Stimulated activated CD8-positive, alpha-beta memory T cell treated with anti-CD3 and anti-CD28 coated beads, Interleukin-4, amount 100 ng/mL, for 24 hours (primary cell): ENCODE measurements around the gene CRTC3.
"Not testable (repeated sequence)": the region's sequence is repeated elsewhere in the genome, so short reads cannot be mapped to it uniquely, and the experiment has no call there.

Experiments used
- DNase-seq: peaks from one replicate; pipeline ENCODE4 v3.0.0-alpha.2; 2020; ENCODE audit warnings: low read depth

CRTC3 gene

GRCh38 chr15:90650117-90650955 lies 120.6 kb downstream of the CRTC3 start:
- no peak for DNase-seq

GRCh38 chr15:90650956-90651689 lies 121.4 kb downstream of the CRTC3 start:
- DNase-seq: no peak

GRCh38 chr15:90654233-90655136 lies 124.8 kb downstream of the CRTC3 start:
- no peak for DNase-seq

DNA sequence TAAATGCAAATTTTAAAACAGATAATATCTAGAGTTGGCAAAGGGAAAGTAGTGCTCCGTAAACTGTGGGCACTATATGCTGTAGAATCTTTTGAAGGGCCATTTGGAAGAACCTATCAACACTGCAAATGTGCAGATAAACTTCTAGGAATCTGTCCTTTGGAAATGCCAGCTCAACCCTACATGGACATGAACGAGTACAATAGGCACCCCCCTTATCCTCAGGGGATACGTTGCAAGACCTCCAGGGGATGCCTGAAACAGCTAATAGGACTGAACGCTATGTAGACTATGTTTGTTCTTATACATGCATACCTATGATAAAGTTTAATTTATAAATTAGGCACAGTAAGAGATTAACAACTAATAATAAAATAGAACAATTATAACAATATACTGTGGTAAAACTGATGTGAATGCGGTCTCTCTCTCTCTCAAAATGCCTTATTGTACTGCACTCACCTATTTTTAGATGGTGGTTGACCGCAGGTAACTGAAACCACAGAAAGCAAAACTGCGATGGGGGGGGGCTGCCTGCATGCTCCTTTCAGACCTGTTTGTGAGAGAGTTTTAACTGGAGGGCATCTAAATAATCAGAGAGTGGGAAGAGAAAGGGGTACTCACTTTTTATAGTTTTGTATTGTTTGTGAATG lies 127.9 kb downstream of the CRTC3 start:
- DNase-seq: peak; percentile 42

- DNase-seq: no peak
Observed at GRCh38 chr15:90659481-90659880, 129.8 kb downstream of the CRTC3 start.

GRCh38 chr15:90660195-90660998 lies 130.7 kb downstream of the CRTC3 start:
- DNase-seq: peak; percentile 66

DNA sequence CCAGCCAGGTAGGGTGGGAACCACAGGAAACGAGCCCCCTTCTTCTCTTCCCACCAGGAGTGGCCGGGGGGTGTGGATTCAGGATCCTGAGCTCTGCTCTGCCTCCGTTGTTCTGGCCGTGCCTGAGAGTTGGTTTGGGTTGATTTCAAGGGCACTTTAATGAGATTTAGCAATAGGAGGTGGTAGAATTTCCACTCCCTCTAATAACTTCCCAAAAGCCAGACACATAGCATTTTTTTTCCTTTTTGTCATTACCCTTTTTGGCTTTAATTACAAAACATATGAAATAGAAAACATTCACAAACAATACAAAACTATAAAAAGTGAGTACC lies 131.2 kb downstream of the CRTC3 start:
- DNase-seq: not testable (repeated sequence)

GRCh38 chr15:90664081-90664461 lies 134.3 kb downstream of the CRTC3 start:
- DNase-seq: not testable (repeated sequence)

- DNase-seq: no peak
Observed at GRCh38 chr15:90664650-90665287, 135.0 kb downstream of the CRTC3 start.

GRCh38 chr15:90665288-90666134 lies 135.8 kb downstream of the CRTC3 start:
- no peak for DNase-seq

- no peak for DNase-seq
Observed at GRCh38 chr15:90666135-90666909, 136.6 kb downstream of the CRTC3 start.

DNA sequence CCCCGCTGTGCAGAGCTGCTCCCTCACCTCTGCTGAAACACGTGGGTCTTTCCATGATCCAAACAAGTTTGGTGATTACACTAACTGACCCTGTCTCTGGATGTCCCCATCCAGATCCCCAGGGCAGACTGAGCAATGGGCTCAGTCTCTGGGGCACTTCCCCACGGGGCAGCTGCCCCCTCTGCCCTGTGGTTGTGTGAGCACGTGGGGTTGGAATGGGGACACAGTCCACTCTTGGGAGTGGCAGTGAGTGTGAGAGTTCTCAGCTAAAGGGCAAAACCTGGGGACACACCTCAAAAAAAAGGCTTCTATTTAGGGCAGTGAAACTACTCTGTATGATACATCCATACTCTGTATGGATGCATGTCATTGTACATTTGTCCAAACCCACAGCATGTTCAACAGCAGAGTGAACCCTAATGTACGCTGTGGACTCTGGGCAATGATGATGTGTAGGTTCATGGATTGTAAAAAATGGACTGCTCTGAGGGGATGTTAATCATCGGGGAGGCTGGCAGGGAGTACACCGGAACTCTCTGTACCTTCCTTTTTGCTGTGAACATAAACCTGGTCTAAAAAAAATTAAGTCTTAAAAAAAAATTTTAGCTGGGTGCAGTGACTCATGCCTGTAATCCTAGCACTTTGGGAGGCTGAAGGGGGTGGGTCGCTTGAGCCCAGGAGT lies 137.5 kb downstream of the CRTC3 start:
- DNase-seq: no peak

GRCh38 chr15:90667755-90668345 lies 138.1 kb downstream of the CRTC3 start:
- not testable (repeated sequence) for DNase-seq

- not testable (repeated sequence) for DNase-seq
Observed at GRCh38 chr15:90670631-90671030, 140.9 kb downstream of the CRTC3 start.

DNA sequence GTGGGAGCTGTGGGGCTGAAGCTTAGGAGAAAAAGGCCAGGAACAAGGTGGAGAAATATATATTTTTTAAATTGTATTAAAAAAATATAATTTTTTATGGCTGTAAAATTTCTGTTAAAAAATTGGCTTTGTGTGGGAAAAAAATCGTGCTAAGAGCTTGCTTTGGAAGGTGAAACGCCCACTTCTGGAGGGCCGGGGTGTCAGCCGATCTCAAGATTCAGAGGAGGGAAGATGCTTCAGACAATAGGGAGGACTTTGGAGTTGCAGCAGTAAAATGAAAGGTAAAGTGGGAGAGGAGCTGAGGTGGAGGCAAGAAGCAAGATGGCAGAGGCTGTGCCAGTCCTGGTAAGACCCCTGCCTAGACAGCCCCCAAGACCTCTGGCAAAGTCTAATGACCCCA lies 141.5 kb downstream of the CRTC3 start:
- DNase-seq: no peak

DNA sequence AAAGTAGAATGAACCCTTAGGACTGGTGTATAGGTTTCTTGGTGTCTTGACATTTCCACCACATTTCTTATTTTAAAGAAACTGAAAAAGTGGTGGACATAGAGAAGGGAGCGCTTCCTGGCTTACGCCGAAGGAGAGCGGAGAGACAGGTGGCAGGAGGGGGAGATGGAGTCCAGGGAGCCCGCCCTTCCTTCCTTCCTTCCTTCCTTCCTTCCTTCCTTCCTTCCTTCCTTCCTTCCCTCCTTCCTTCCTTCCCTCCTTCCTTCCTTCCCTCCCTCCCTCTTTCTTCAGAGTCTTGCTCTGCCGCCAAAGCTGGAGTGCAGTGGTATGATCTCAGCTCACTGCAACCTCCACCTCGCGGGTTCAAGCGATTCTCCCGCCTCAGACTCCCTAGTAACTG lies 143.6 kb downstream of the CRTC3 start:
- DNase-seq: not testable (repeated sequence)

GRCh38 chr15:90674476-90674875 lies 144.8 kb downstream of the CRTC3 start:
- no peak for DNase-seq

DNA sequence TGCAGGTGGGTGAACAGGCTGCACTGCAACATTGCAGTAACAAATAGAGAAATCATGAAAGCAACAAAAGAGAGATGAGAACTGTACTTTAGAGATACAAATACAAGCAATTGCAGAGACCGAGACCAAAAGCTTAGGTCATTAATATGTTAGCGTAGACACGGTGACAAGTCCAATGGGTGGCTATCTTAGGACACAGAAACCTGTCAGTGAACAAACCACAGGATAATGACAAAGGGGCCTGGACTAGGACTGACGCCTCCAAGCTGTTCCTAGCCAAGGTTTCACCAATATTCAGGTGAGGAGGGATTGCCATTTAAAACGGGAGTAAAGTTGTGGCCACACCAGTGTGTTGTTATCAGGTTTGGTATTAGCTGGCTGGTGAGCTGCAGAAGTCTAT lies 145.7 kb downstream of the CRTC3 start:
- no peak for DNase-seq
